ENCODE measurements around the gene CTBP1.

DNA sequence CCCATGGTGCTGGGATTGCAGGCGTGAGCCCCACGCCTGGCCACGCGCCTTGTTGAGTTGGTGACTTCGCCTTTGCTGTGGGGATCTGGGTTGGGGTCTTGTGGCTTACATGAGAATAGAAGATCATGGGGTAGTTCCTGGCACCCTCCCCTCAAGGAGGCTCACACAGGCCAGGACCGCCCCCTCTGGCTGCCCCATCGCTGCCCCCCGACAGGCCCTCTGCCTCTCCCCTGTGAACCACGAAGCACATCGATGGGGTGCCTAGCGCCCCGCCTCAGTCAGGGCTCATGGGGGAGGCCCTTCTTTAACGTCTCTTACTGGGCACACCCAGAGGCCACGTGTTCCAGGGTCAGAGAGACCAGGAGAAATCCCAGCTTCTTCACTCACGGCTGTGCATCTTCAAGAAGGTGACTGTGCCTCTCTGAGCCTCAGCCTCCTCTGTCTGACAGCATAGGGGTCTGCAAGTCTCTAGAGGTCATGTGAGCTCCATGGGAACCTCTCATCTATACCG is 53.0 kb downstream of the CTBP1 start:
- TF ChIP-seq YY1 (IDR thresholded peaks at IDR 0.05; ENCODE audit: low read depth) = no peak
- TF ChIP-seq, protein P1, sequence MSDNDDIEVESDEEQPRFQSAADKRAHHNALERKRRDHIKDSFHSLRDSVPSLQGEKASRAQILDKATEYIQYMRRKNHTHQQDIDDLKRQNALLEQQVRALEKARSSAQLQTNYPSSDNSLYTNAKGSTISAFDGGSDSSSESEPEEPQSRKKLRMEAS (IDR thresholded peaks at IDR 0.05) = no peak
- no peak for TF ChIP-seq EGR1 (IDR thresholded peaks at IDR 0.05)
- TF ChIP-seq ZBTB7A (IDR thresholded peaks at IDR 0.05; ENCODE audit: low read depth) = no peak
- no peak for TF ChIP-seq FOXM1 (IDR thresholded peaks at IDR 0.05; ENCODE audit: borderline replicate concordance, low read depth)
- TF ChIP-seq, protein P2, sequence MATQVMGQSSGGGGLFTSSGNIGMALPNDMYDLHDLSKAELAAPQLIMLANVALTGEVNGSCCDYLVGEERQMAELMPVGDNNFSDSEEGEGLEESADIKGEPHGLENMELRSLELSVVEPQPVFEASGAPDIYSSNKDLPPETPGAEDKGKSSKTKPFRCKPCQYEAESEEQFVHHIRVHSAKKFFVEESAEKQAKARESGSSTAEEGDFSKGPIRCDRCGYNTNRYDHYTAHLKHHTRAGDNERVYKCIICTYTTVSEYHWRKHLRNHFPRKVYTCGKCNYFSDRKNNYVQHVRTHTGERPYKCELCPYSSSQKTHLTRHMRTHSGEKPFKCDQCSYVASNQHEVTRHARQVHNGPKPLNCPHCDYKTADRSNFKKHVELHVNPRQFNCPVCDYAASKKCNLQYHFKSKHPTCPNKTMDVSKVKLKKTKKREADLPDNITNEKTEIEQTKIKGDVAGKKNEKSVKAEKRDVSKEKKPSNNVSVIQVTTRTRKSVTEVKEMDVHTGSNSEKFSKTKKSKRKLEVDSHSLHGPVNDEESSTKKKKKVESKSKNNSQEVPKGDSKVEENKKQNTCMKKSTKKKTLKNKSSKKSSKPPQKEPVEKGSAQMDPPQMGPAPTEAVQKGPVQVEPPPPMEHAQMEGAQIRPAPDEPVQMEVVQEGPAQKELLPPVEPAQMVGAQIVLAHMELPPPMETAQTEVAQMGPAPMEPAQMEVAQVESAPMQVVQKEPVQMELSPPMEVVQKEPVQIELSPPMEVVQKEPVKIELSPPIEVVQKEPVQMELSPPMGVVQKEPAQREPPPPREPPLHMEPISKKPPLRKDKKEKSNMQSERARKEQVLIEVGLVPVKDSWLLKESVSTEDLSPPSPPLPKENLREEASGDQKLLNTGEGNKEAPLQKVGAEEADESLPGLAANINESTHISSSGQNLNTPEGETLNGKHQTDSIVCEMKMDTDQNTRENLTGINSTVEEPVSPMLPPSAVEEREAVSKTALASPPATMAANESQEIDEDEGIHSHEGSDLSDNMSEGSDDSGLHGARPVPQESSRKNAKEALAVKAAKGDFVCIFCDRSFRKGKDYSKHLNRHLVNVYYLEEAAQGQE (IDR thresholded peaks at IDR 0.05; ENCODE audit: low read depth) = no peak
- TF ChIP-seq EP300 (IDR thresholded peaks at IDR 0.05; ENCODE audit: borderline replicate concordance) = no peak
- TF ChIP-seq TCF12 (IDR thresholded peaks at IDR 0.05; ENCODE audit: low read depth) = no peak
- no peak for TF ChIP-seq CREB1 (IDR thresholded peaks at IDR 0.05; ENCODE audit: low read depth)
- TF ChIP-seq CEBPB (IDR thresholded peaks at IDR 0.05) = no peak
